ENCODE measurements around the gene ADAMTSL3.

DNA sequence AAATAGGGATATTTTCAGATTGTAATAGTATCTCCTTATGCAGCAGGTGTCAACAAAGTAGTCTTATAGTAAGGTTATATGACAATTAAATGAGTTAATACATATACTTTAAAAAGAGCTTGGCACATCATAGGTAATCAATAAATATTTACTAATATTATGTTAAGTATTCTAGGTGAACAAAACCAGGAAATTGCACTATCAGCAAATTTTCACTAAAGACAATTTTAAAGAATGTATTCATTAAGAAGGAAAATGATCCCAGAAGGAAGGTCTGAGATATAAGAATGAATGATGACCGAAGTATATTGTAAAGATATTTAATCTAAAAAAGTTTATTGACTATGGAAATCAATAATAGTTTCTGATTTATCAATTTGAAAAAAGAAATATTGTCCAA lies 281.9 kb downstream of the ADAMTSL3 start:
- TF ChIP-seq SP1 (IDR thresholded peaks at IDR 0.05), result no peak
- no peak for TF ChIP-seq L3MBTL2 (conservative IDR thresholded peaks at IDR 0.05)
- no peak for TF ChIP-seq FOXM1 (IDR thresholded peaks at IDR 0.05; ENCODE audit: borderline replicate concordance)
- no peak for TF ChIP-seq FOXA1 (IDR thresholded peaks at IDR 0.05)
- no peak for TF ChIP-seq BHLHE40 (IDR thresholded peaks at IDR 0.05; ENCODE audit: borderline replicate concordance)
- no peak for TF ChIP-seq FOXK2 (IDR thresholded peaks at IDR 0.05)
- TF ChIP-seq, protein P1, sequence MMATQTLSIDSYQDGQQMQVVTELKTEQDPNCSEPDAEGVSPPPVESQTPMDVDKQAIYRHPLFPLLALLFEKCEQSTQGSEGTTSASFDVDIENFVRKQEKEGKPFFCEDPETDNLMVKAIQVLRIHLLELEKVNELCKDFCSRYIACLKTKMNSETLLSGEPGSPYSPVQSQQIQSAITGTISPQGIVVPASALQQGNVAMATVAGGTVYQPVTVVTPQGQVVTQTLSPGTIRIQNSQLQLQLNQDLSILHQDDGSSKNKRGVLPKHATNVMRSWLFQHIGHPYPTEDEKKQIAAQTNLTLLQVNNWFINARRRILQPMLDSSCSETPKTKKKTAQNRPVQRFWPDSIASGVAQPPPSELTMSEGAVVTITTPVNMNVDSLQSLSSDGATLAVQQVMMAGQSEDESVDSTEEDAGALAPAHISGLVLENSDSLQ (IDR thresholded peaks at IDR 0.05), result no peak
- no peak for TF ChIP-seq ELF4 (IDR thresholded peaks at IDR 0.05)
- TF ChIP-seq ZNF384 (IDR thresholded peaks at IDR 0.05), result no peak
- TF ChIP-seq SUZ12 (IDR thresholded peaks at IDR 0.05), result no peak
- TF ChIP-seq NFRKB (IDR thresholded peaks at IDR 0.05), result no peak
- TF ChIP-seq TARDBP (IDR thresholded peaks at IDR 0.05), result no peak
- TF ChIP-seq LEF1 (IDR thresholded peaks at IDR 0.05; ENCODE audit: borderline replicate concordance), result no peak

All from HEK293T (cell line).